Neural crest cell (in vitro differentiated cells): ENCODE measurements around the gene PRKCE. TPM values are rescaled to one million over a fixed set of nuclear protein-coding genes. Genes with fewer than 3 reads are reported as not detected.

Experiments
- DNase-seq: peaks from one replicate; pipeline ENCODE4 v3.0.0; 2021; ENCODE audit warnings: low read depth, mixed read lengths, low spot score
- H3K27ac Mint-ChIP-seq: one replicate; pipeline ENCODE4 v1.8.0; 2021; ENCODE audit warnings: mild to moderate bottlenecking, mixed read lengths; ENCODE audit not compliant: unreplicated experiment
- H3K27me3 Mint-ChIP-seq: 2 replicates; pipeline ENCODE4 v1.8.0; 2021; ENCODE audit warnings: low read depth, mild to moderate bottlenecking, mixed read lengths
- H3K36me3 Mint-ChIP-seq: 2 replicates; pipeline ENCODE4 v1.8.0; 2021; ENCODE audit warnings: low read depth, mild to moderate bottlenecking, mixed read lengths
- H3K4me1 Mint-ChIP-seq: 2 replicates; pipeline ENCODE4 v1.8.0; 2021; ENCODE audit warnings: mixed read lengths
- H3K4me3 Mint-ChIP-seq: one replicate; pipeline ENCODE4 v1.8.0; 2021; ENCODE audit warnings: mild to moderate bottlenecking, mixed read lengths
- H3K9me3 Mint-ChIP-seq: 2 replicates; pipeline ENCODE4 v1.8.0; 2021; ENCODE audit warnings: mixed read lengths
- total RNA-seq: library from RNA; stranded (reverse); gene quantifications from 2 replicates; pipeline ENCODE4 v1.2.1, GENCODE V29; 2021
- TF ChIP-seq, protein P1 (sequence below): fragments of 200-600 bp; sonication (generic); conservative IDR thresholded peaks from 2 replicates; pipeline ENCODE4 v1.5.0; 2021; ENCODE audit warnings: antibody characterized with exemption, mild to moderate bottlenecking

The PRKCE gene
- total RNA-seq, 1 donor from 2014 or later = 15.6 TPM

DNA sequence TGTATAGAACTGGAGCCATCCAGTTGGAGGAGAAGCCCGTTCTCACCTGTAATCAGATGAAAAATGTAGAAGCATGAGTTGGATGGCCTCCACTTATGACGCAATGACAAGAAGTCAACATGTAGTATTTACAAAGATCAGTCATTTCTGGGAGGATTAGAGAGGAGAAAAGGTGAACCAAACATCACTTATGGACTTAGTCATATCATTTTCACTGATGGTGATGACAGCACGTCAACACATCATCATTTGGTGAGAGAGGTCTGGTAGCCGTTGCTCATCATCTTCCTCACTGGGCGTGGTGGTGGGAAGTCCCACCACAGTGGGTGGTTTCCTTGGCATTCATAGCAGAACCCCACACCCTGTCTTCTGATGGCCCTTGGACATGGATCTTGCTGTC lies 381.5 kb downstream of the PRKCE start:
- H3K36me3 Mint-ChIP-seq = no peaks in the 10 kb centered on the region
- H3K4me3 Mint-ChIP-seq = no peak overlapping the region
- DNase-seq = no peak
- no peaks in the 10 kb centered on the region for H3K27me3 Mint-ChIP-seq
- H3K4me1 Mint-ChIP-seq = no peaks in the 10 kb centered on the region
- TF ChIP-seq, protein P1, sequence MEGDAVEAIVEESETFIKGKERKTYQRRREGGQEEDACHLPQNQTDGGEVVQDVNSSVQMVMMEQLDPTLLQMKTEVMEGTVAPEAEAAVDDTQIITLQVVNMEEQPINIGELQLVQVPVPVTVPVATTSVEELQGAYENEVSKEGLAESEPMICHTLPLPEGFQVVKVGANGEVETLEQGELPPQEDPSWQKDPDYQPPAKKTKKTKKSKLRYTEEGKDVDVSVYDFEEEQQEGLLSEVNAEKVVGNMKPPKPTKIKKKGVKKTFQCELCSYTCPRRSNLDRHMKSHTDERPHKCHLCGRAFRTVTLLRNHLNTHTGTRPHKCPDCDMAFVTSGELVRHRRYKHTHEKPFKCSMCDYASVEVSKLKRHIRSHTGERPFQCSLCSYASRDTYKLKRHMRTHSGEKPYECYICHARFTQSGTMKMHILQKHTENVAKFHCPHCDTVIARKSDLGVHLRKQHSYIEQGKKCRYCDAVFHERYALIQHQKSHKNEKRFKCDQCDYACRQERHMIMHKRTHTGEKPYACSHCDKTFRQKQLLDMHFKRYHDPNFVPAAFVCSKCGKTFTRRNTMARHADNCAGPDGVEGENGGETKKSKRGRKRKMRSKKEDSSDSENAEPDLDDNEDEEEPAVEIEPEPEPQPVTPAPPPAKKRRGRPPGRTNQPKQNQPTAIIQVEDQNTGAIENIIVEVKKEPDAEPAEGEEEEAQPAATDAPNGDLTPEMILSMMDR = no peak
- no peaks in the 10 kb centered on the region for H3K9me3 Mint-ChIP-seq
- H3K27ac Mint-ChIP-seq = no peak overlapping the region

DNA sequence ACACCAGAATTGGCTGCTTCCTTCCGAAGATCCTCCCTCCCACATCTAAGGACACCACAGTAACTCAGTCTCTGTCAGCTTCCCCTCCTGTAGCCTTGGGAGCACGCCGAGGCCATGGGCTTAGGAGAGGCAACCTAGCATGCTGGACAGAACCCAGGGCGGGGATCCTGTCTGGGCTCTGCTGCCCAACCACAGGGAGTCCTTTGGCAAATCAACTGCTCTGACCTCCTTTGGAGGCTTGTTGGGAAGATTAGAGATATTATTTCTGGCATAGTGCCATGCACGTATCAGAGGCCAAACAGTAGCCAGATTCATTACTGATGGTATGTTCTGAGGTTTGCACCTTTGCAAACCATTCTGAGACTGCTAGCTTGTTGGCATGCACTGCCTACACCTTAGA lies 383.1 kb downstream of the PRKCE start:
- no peaks in the 10 kb centered on the region for H3K4me1 Mint-ChIP-seq
- H3K9me3 Mint-ChIP-seq = no peaks in the 10 kb centered on the region
- no peak for DNase-seq
- no peaks in the 10 kb centered on the region for H3K36me3 Mint-ChIP-seq
- TF ChIP-seq, protein P1 = no peak
- no peak overlapping the region for H3K27ac Mint-ChIP-seq
- no peaks in the 10 kb centered on the region for H3K27me3 Mint-ChIP-seq
- no peak overlapping the region for H3K4me3 Mint-ChIP-seq

DNA sequence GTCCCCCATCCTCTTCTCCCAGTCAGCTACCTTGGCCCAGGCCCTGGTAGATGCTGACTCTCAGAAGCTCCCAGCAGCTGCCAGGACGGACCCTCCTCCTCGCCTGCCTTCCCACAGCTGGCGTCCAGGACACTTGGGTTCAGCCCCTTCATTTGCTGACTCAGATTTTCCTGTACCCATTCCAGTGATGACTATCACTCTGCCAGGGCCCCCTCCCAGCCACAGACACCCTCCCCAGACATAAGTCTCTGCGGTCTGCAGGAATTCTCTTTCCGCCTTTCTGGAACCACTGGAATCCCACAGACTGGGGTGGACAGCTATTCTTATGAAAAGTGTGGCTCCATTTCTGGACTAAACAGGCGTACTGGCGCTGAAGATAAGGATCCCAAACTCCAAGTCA lies 385.5 kb downstream of the PRKCE start:
- no peaks in the 10 kb centered on the region for H3K27me3 Mint-ChIP-seq
- H3K9me3 Mint-ChIP-seq = no peaks in the 10 kb centered on the region
- no peak overlapping the region for H3K4me3 Mint-ChIP-seq
- no peak overlapping the region for H3K27ac Mint-ChIP-seq
- H3K4me1 Mint-ChIP-seq = no peaks in the 10 kb centered on the region
- DNase-seq = no peak
- TF ChIP-seq, protein P1 = no peak
- H3K36me3 Mint-ChIP-seq = no peaks in the 10 kb centered on the region

DNA sequence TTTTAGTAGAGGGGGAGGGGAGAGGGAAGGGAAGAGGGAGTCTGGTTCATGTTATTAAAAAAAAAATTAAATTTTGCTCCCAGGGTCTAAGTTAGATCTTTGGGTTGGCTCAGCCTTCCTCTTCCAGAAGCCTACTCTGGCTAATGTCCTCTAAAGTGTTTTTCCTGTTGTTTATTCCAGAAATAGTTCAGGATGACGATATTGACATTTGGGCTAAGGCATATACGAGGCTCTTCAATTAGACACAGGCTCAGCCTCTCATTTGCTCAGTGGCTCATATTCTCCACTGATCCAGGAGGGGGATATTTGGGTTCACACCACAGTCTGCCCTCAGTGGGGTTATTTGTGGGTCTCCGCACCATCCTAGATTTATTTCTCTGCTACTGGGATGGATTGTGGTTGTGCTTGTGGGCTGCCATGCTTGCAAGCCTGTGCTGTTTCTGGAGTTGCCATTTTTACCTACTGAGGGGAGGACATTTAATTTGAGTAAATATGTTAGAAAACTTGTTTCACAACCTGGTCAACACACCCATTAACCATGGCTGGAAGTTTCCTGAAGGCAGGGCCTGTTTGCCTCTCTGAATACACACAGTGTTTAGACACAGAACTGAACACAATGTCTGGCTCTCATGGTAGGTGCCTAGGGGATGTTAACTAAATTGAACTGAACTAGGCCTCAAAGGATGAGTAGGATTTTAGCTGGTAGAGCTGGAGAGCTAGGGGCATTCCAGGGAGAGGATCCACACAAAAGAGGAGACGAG lies 388.2 kb downstream of the PRKCE start:
- no peaks in the 10 kb centered on the region for H3K4me1 Mint-ChIP-seq

DNA sequence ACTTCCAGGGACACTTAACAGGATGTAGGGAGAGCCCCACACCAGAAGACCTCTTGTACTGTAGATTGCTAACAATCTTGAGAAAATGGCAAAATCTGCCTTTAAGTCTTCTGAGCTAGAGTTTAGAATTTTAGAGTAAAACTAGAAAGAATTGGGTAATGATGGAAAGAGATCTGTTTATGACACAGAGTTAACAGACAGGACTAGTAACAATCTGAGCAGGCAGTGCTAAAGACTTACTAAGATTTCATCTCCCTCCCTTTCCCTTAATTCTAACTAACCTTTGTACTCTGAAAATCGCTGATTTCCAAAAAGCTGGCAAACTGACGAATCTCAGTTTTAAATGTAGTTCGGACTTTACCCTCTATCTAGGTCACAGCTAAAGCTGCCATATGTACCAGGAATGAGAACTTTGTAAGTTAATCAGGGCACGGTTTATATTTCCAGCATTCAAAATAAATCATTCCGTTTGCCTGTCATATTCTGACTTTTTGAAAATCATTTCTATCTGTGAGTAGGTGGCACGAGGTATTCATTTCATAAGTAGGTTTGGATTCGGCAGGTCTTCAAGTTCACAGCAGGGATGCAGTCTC lies 389.2 kb downstream of the PRKCE start:
- Mint-ChIP-seq H3K4me1 (no peaks in the 10 kb centered on the region), H3K27me3 (no peaks in the 10 kb centered on the region), H3K9me3 (no peaks in the 10 kb centered on the region), H3K4me3 (no peak overlapping the region), H3K36me3 (no peaks in the 10 kb centered on the region), H3K27ac (no peak overlapping the region)
- DNase-seq = no peak
- TF ChIP-seq, protein P1 = no peak

More for the DNA sequence above, 388.2 kb downstream of the PRKCE start:
- H3K36me3 Mint-ChIP-seq = no peaks in the 10 kb centered on the region
- H3K4me3 Mint-ChIP-seq = no peak overlapping the region
- TF ChIP-seq, protein P1 = no peak
- H3K27me3 Mint-ChIP-seq = no peaks in the 10 kb centered on the region
- H3K27ac Mint-ChIP-seq = no peak overlapping the region
- H3K9me3 Mint-ChIP-seq = no peaks in the 10 kb centered on the region
- DNase-seq = no peak
